ENCODE results near the gene PRDM16.
A peak's percentile ranks its signal among the peaks of the same experiment; 100 is the strongest.

PRDM16 gene

DNA sequence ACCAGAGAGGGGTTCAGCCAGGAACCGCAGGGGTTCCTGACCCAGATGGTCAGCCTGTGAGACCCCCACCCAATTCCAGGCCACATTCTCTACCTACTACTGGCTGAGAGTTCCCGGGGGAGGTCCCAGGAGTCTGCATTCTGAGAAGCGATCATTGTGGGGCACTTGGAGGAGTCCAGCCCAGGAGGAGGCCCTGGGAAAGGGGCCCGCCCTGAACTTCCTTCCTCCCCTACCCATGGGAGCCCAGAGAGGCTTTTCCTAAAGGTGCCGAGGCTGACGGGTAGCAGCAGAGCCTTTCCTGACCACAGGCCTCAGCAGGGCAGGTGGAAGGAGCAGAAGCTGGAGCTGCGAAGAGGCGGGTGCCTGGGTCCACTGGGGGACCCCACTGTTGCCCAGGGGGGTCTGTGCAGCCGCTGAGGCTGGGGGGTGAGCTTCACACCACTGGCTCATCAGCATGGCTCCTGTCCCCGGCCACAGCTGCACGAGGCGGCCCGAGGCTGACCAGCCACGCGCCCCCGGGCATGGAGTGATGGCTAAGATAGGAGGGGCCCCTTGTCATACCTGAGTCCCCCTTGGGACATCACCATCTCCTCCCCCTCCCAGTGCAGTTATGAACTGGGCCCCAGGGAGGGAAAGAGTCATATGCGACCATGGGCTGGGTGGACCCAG, 127.7 kb downstream of the PRDM16 start:
- H3K9me3 ChIP-seq (ENCODE audit: control insufficient read depth, insufficient read depth, low read depth, low read length): no peaks in the 10 kb centered on the region
- ChIA-PET CTCF (interaction anchor here (0.6 kb wide), 1 partner anchor 419 kb away, joined by 3 read pairs; no protein-coding TSS in a partner anchor), POLR2A (no interaction called here)
- no peak for TF ChIP-seq ZNF211 (tag by site-specific recombination; IDR thresholded peaks at IDR 0.05; ENCODE audit: low read depth)
- no peak for TF ChIP-seq SP2 (tag by site-specific recombination; IDR thresholded peaks at IDR 0.05)
- no peak for TF ChIP-seq TRIM28 (IDR thresholded peaks at IDR 0.05; ENCODE audit: borderline replicate concordance, low read length)
- TF ChIP-seq ZNF792 (tag by site-specific recombination; IDR thresholded peaks at IDR 0.05): no peak
- TF ChIP-seq ZNF670 (tag by site-specific recombination; IDR thresholded peaks at IDR 0.05; ENCODE audit: low read depth): no peak
- no peaks in the 10 kb centered on the region for H3K4me1 ChIP-seq (ENCODE audit: control insufficient read depth, insufficient read depth, low read length)
- no peak overlapping the region for H3K27ac ChIP-seq (ENCODE audit: extremely low read depth, low read depth, low read length)
- no peak overlapping the region for H3K4me3 ChIP-seq (ENCODE audit: low read depth, low read length)
- peaks cover 0 to 8% of the 10 kb centered on the region in 2 experiments; a peak in 1 of 3 replicates for H3K36me3 ChIP-seq (ENCODE audit: control insufficient read depth in 2 of 2, insufficient read depth in 1 of 2, low read length in 2 of 2)

DNA sequence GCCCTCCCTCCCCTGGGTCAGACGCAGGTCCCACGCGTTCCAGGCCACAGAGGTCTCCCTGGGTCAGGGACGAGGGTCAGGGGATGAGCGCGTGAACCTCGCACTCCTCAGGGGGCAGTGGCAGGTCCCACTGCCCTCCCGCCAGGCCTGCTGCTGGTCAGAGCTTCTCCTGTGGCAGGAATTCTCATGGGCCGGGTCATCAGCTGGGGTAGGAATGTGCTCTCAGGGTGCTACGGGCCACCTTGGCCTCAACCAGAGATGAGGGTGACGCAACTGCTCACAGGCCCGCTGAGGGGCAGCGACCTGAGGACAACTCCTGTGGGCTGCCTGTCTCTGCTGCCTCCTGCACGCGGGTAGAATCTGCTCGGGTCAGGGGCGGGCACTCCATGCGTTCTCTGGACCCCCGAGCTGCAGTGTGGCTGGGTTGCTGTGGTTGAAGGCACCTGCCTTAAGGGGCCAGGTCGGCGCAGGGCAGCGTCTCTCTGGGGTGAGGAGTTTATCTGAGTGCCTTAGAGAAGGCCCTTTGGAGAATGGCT, 128.8 kb downstream of the PRDM16 start:
- CTCF ChIA-PET: interaction anchor here (0.6 kb wide), 1 partner anchor 41 kb away, joined by 3 read pairs; no protein-coding TSS in a partner anchor
- POLR2A ChIA-PET: no interaction called here
- TF ChIP-seq, protein P1, sequence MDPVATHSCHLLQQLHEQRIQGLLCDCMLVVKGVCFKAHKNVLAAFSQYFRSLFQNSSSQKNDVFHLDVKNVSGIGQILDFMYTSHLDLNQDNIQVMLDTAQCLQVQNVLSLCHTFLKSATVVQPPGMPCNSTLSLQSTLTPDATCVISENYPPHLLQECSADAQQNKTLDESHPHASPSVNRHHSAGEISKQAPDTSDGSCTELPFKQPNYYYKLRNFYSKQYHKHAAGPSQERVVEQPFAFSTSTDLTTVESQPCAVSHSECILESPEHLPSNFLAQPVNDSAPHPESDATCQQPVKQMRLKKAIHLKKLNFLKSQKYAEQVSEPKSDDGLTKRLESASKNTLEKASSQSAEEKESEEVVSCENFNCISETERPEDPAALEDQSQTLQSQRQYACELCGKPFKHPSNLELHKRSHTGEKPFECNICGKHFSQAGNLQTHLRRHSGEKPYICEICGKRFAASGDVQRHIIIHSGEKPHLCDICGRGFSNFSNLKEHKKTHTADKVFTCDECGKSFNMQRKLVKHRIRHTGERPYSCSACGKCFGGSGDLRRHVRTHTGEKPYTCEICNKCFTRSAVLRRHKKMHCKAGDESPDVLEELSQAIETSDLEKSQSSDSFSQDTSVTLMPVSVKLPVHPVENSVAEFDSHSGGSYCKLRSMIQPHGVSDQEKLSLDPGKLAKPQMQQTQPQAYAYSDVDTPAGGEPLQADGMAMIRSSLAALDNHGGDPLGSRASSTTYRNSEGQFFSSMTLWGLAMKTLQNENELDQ (tag by site-specific recombination; IDR thresholded peaks at IDR 0.05; ENCODE audit: low read depth): no peak
- TF ChIP-seq ZIC2 (tag by site-specific recombination; IDR thresholded peaks at IDR 0.05) (no peak), OVOL3 (tag by site-specific recombination; IDR thresholded peaks at IDR 0.05) (no peak), ZNF404 (tag by site-specific recombination; IDR thresholded peaks at IDR 0.05) (no peak), KLF10 (tag by site-specific recombination; IDR thresholded peaks at IDR 0.05) (no peak), ZEB2 (tag by site-specific recombination; IDR thresholded peaks at IDR 0.05) (no peak), ZNF660 (tag by site-specific recombination; IDR thresholded peaks at IDR 0.05) (no peak), ZNF785 (tag by site-specific recombination; IDR thresholded peaks at IDR 0.05) (no peak)

DNA sequence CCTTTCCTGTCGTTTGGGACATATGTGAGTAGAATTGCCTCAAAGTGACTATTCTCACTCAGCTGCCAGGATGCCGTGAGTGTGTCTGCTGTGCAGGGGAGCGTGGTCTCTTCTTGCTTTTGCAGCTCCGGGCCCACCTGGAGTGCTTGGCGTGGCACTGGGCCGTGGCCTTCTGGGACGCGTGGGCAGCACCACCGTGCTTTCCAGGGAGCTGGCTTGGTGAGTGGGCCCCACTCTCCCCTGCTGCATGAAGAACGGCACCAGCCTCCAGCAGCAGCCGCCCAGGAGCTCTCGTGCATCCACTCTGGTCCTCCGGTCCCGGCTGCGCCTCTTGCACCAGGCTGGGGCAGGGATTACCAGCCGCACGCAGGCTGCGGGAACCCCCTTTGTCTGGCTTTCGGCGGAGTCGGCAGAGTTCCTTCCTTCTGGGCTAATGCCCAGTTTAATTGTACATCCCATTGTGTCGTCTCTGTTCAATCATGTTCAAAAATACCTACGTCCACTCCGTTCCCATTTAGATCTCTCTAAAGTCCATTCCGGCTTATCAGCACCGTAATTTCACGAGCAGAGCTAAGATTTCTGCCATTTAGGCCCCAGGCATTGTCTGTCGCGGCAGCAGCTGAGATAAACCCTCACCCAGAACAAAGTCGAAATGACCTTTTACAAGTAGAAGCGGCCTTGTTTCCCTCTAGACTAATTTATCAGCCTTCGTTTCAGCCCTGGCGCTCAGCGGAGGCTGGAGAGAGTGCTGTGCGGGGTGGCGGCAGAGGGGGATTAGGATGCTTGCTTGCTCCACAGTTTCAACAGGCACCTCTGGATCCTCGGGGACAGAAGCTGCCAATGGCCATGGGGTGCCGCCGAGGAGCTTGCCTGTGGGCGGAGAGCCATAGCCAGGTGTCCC, 129.6 kb downstream of the PRDM16 start:
- Histone ChIP-seq H3K4me3 (ENCODE audit: low read depth, low read length) (no peak overlapping the region), H3K9me3 (ENCODE audit: control insufficient read depth, insufficient read depth, low read depth, low read length) (no peaks in the 10 kb centered on the region), H3K36me3 (ENCODE audit: control insufficient read depth in 2 of 2, insufficient read depth in 1 of 2, low read length in 2 of 2) (no peaks in the 10 kb centered on the region), H3K4me1 (ENCODE audit: control insufficient read depth, insufficient read depth, low read length) (no peaks in the 10 kb centered on the region), H3K27ac (ENCODE audit: extremely low read depth, low read depth, low read length) (no peak overlapping the region)
- TF ChIP-seq KLF10 (tag by site-specific recombination; IDR thresholded peaks at IDR 0.05) (no peak), TRIM28 (IDR thresholded peaks at IDR 0.05; ENCODE audit: borderline replicate concordance, low read length) (peak; percentile 80), TCF7L2 (IDR thresholded peaks at IDR 0.05; ENCODE audit: borderline replicate concordance, low read depth, low read length) (peak; percentile 82; the same call in 1 of the 2 replicates), ZNF426 (tag by site-specific recombination; IDR thresholded peaks at IDR 0.05) (no peak)
- CTCF ChIA-PET: interaction anchor here (0.7 kb wide), 1 partner anchor 320 kb away, joined by 4 read pairs; no protein-coding TSS in a partner anchor
- POLR2A ChIA-PET: no interaction called here

More for the DNA sequence above, 128.8 kb downstream of the PRDM16 start:
- Histone ChIP-seq H3K9me3 (ENCODE audit: control insufficient read depth, insufficient read depth, low read depth, low read length) (no peaks in the 10 kb centered on the region), H3K4me1 (ENCODE audit: control insufficient read depth, insufficient read depth, low read length) (no peaks in the 10 kb centered on the region), H3K36me3 (ENCODE audit: control insufficient read depth in 2 of 2, insufficient read depth in 1 of 2, low read length in 2 of 2) (peaks cover 0 to 7% of the 10 kb centered on the region in 2 experiments; a peak in 1 of 3 replicates), H3K4me3 (ENCODE audit: low read depth, low read length) (no peak overlapping the region), H3K27ac (ENCODE audit: extremely low read depth, low read depth, low read length) (no peak overlapping the region)
